GM19324 (cell line): ENCODE data around the gene FNDC8.
"Not testable (repeated sequence)": the region's sequence is repeated elsewhere in the genome, so short reads cannot be mapped to it uniquely, and the experiment has no call there.

Experiments used
- ATAC-seq: cut with Tn5 transposase; IDR thresholded peaks from one replicate; pipeline ENCODE4 v1.9.1; 2021; ENCODE audit warnings: mild to moderate bottlenecking, moderate library complexity; ENCODE audit not compliant: unreplicated experiment, low FRiP score

The FNDC8 gene

DNA sequence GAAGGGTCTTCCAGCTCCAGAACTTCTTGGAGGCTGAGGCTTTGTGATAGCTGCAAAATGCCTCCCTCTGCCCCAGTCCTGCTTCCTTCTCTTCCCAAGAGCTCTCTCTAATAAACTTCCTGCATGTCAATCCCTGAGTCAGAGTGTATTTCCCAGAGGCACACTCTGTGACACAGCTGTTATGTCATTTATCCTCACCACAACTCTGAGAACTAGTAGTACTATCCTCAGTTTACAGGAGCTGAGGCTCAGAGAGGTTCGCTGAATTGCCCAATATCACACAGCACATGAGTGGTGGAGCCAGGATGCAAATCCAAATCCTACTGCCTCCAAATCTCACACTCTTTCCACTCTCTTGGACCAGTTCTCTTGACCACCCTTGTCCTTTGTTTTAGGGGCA is 46.3 kb downstream of the FNDC8 start:
- ATAC-seq = no peak

- ATAC-seq = no peak
Observed at GRCh38 chr17:35169835-35170363, 48.5 kb downstream of the FNDC8 start.

DNA sequence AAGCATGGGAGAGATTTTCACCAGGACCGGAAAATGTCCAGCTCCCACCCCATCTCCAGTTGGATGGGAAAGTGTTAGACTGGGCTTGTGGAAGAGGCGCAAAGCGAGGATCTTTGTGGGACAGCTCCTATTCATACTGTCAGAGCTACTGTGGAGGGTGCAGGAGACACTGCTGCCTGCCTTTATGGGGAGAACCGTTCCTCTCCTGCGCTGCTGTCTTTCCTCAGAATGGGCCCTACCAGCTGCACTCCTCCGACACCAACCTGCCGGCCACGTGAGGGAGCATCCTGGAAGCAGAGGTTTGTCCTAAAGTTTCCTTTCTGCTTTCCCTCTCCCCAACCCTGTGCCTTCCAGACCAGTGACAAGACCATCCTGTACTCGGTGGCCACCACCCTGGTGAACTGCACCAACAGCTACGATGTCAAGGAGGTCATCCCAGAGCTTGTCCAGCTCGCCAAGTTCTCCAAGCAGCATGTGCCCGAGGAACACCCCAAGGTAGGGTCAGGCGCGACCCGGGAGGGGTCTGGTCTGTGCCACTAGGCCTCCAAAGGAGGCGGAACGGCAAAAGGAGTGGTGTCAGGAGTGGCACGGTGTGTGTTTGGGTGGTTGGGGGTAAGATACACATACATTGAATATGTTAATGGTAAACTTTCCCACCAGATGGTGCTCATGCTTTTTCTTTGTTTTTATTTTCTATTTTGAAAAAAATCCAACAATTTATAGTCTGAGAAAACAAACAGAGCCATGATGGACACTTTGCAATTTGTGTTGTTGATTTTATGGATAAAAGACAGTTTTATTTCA is 49.8 kb downstream of the FNDC8 start:
- no peak for ATAC-seq

GRCh38 chr17:35171834-35172233 is 50.4 kb downstream of the FNDC8 start:
- ATAC-seq = no peak

GRCh38 chr17:35172321-35172720 is 50.9 kb downstream of the FNDC8 start:
- not testable (repeated sequence) for ATAC-seq

DNA sequence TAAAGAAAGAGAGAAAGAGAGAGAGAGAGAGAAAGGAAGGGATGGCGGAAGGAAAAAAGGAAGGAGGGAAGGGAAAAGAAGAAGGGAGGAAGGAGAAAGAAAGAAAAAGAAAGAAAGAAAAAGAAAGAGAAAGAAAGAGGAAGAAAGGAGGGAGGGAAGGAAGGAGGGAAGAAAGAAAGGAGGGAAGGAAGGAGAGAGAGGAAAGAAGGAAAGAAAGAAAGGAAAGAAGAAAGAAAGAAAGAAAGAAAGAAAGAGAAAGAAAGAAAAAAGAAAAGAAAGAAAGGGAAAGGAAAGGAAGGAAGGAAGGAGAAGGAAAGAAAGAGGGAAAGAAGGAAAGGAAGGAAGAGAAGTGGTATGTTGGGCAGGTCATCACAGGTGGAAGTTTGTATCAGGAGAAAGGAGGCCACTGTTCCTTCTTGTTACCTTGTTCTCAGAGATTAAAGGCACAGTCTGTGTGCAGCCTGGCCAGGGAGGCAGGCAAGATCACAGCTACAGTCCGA is 53.5 kb downstream of the FNDC8 start:
- ATAC-seq = no peak

- ATAC-seq = no peak
Observed at GRCh38 chr17:35175638-35176415, 54.4 kb downstream of the FNDC8 start.

DNA sequence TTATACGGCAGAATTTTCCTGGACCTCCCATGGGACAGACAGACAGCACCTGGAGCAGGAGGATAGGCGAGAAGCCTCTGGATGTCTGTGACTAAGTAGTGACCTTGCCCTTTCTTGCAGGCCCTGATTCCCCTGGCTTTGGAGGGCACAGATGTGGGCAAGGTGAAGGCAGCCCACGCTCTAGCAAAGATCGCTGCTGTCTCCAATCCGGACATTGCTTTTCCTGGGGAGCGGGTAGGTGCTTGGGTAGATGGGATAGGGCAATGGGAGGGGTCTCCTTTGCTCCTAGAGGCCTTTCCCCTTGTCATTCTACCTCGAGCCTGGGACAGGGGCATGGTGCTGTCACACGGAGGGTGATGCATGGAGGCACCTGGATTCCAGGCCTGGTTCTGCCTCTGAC is 55.5 kb downstream of the FNDC8 start:
- no peak for ATAC-seq

- ATAC-seq = not testable (repeated sequence)
Observed at GRCh38 chr17:35179379-35179778, 58.0 kb downstream of the FNDC8 start.
